Measurements from ENCODE around the gene MED7.

Gene MED7

DNA sequence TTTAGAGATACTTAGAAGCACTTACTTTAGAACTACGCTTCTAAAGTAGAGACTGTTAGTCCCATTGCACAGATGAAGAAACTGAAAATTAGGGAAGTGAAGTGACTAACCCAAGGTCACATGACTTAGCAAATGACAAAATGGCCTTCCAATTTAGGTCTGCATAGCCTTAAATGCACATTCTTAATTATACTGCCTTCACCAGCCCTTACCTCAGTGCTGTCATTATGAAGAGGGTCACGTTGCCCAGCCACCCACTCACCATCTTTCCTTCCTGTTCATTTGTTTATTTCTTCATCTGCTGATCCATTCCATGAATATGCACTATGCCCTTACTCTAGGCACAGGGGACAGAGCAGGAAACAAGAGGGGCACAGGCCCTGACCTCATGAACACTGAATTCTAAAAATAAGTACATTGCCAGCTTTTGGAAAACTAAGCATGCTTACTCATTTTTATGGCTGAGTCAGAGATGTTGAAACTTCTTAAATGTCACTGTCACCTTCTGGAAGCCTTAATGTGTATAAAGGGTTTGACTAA, 42.5 kb downstream of the MED7 start:
- no peak for DNase-seq

DNA sequence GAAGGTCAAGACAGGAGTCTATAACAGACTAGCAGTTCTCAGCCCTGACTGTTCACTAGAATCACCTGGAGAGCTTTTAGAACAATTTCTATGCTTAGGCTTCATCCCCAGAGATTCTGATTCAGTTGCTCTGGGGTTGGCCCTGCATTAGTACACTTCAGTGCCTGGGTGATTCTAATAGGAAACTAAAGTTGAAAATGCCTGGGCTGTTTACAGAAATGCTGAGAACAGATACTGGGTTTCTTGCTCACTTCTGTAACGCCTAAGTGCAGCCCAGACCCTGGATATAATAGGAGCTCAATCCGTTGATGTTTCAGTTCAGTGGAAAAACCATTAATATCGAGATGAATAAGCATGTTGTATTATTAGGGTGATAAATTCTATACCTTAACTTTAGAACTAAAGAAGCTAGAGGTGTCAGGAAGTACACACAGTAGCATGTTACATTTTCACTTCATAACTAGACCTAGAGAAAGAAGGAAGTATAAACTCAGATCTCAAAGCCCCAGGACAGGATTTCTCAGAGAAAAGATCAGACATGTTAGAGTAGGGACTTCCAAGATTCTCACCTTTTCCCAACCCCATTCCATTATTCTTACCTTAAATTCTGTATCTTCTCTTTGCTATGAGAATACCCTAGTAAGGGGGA, 54.2 kb downstream of the MED7 start:
- no peak for DNase-seq

Data from NCI-H2227 treated with DMSO at 0.1 percent for 48 hours (cell line).